Measurements from ENCODE around the gene SLC25A30. TPM values are rescaled to one million over a fixed set of nuclear protein-coding genes. Genes with fewer than 3 reads are reported as not detected.

The SLC25A30 gene, protein sequence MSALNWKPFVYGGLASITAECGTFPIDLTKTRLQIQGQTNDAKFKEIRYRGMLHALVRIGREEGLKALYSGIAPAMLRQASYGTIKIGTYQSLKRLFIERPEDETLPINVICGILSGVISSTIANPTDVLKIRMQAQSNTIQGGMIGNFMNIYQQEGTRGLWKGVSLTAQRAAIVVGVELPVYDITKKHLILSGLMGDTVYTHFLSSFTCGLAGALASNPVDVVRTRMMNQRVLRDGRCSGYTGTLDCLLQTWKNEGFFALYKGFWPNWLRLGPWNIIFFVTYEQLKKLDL
- total RNA-seq: 18.1 and 32.5 TPM in 2 replicates

DNA sequence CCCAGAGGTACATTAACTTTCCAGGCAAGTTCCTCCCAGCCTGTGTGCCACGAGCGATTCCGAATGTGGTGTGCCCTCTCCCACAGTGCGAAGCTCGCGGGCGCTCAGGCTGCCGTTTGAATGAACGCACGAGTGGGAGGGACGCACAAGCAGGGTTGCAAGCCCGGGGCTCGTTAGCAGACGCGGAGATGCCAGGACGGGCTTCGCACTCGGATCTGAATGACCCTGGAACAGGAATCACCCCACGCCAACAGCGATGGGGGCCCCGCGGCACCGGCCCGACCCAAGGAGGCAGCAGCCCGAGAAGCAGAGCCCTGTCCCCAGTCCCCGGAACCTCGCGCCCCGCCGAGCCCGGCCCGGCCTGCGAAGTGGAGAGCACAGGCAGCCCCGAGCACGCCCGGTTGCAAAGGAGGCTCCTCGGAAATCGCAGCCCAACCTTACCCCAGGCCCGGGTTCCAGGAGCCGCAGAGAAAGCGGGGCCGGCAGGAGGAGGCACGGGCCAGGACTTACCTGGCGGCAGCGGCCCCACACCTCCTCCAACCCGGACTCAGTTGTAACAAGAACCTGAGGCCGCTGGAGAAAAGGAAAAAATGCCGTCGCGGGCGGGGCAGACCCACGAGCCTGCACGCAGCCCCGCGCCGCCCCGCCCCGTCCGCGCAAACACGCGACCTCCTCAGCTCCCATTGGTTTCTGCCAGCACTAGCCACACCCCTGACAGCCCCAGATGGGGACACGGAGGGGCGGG is at the start of gene SLC25A30:
TSS of gene SLC25A30 (minus strand) at position 584 of the 745 bp plus-strand sequence. CDS start 6,948 bp downstream, outside the sequence.

DNA sequence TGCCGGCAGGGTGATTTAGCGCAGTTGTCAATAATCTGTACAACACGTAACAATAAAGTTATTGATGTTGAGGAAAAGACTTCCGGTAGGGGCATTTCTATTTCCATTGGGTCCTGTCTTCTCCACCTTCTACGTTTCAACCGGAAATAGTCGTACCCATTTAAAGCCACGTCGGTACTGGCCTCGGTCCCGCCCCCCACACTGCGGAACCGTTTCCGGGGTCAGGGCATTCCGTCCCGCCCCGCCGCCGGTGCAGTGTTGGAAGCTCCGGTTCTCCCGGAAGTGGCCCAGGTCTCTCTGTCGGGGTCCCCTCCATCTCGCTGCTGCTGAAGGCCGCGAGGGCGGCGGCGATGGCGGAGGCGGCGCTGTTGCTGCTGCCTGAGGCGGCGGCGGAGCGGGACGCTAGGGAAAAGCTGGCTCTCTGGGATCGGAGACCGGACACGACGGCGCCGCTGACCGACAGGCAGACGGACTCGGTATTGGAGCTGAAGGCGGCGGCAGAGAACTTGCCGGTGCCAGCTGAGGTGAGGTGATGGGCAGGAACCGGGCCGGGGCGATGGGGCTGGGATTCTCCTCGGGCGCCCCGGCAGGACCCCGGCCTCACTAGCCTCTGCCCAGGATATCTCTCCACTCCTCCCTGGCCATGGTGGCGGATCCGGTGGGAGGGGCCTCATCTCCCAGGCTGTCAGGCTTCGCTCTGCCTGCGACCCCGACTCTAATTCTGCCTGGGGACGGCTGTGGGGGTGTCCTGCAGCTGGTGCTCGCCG is 46.7 kb upstream of the SLC25A30 start, which contains the start of gene COG3:
TSS of gene COG3 (plus strand) at position 253 of the 767 bp plus-strand sequence. CDS start at position 351, 98 bp downstream.

Other genes starting within 250 kb of the SLC25A30 start
- 0.96 TPM in 1 of 2 replicates, not detected in the other for gene KCTD4, start 217.3 kb downstream of the SLC25A30 start, total RNA-seq
- gene TPT1, start 77.2 kb downstream of the SLC25A30 start, total RNA-seq: 2,995 and 5,335 TPM in 2 replicates
- 39.8 and 42.2 TPM in 2 replicates for gene COG3, start 46.6 kb upstream of the SLC25A30 start, total RNA-seq
- gene ERICH6B, start 197.4 kb upstream of the SLC25A30 start, total RNA-seq: not detected in 2 replicates

Measured in tracheal epithelial cell (primary cell).